Mesenchymal stem cell (in vitro differentiated cells and primary cell): Measurements from ENCODE around the gene EID3.

Experiments
- DNase-seq: peaks from one replicate; pipeline ENCODE4 v3.0.0-alpha.2; 2013
- H2AFZ ChIP-seq: one replicate; pipeline ENCODE4 v1.6.1; 2013; ENCODE audit warnings: low read depth, mild to moderate bottlenecking, control low read depth, inconsistent platforms, low read length, moderate library complexity
- H2AK5ac ChIP-seq: 2 replicates; pipeline ENCODE4 v1.6.1; 2013; ENCODE audit warnings: low read length, moderate library complexity, mild to moderate bottlenecking, inconsistent platforms; ENCODE audit not compliant: severe bottlenecking
- H2BK120ac ChIP-seq: one replicate; pipeline ENCODE4 v1.6.1; 2013; ENCODE audit warnings: low read depth, mild to moderate bottlenecking, inconsistent platforms, low read length, moderate library complexity
- H2BK12ac ChIP-seq, 2 experiments: one replicate each; pipeline ENCODE4 v1.6.1; 2013; ENCODE audit warnings: inconsistent platforms in 2 of 2, low read length in 2 of 2, mild to moderate bottlenecking in 2 of 2, moderate library complexity in 2 of 2, control low read depth in 1 of 2
- H2BK15ac ChIP-seq: one replicate; pipeline ENCODE4 v1.6.1; 2013; ENCODE audit warnings: mild to moderate bottlenecking, low read depth, inconsistent platforms; ENCODE audit not compliant: poor library complexity, severe bottlenecking
- H2BK5ac ChIP-seq: 2 replicates; pipeline ENCODE4 v1.6.1; 2013; ENCODE audit warnings: low read depth, mild to moderate bottlenecking, low read length, control low read depth, inconsistent platforms; ENCODE audit not compliant: poor library complexity, severe bottlenecking
- H3K14ac ChIP-seq, 2 experiments: one replicate each; pipeline ENCODE4 v1.6.1; 2013; ENCODE audit warnings: inconsistent platforms in 2 of 2, low read length in 2 of 2, control low read depth in 1 of 2, mild to moderate bottlenecking in 1 of 2, moderate library complexity in 1 of 2
- H3K18ac ChIP-seq, 2 experiments: one replicate each; pipeline ENCODE4 v1.6.1; 2013; ENCODE audit warnings: inconsistent platforms in 2 of 2, low read length in 2 of 2, control low read depth in 1 of 2, low read depth in 1 of 2, mild to moderate bottlenecking in 1 of 2
- H3K23ac ChIP-seq, 2 experiments: one replicate each; pipeline ENCODE4 v1.6.1; 2013; ENCODE audit warnings: inconsistent platforms in 2 of 2, low read length in 2 of 2, mild to moderate bottlenecking in 2 of 2, moderate library complexity in 2 of 2, control low read depth in 1 of 2
- H3K27ac ChIP-seq: 2 replicates; pipeline ENCODE4 v1.5.1; 2013; ENCODE audit warnings: mild to moderate bottlenecking, moderate library complexity, low read length, control low read depth, inconsistent platforms; ENCODE audit not compliant: poor library complexity, severe bottlenecking
- H3K27me3 ChIP-seq, 2 experiments: 2 replicates each; pipeline versions ENCODE4 v1.6.1 to v1.7.0; 2013; ENCODE audit warnings: low read length in 2 of 2, mild to moderate bottlenecking in 2 of 2, moderate library complexity in 2 of 2, control low read depth in 1 of 2, inconsistent platforms in 1 of 2; ENCODE audit not compliant: control insufficient read depth in 1 of 2, insufficient read depth in 1 of 2
- H3K36me3 ChIP-seq, 2 experiments: 2 replicates each; pipeline versions ENCODE4 v1.6.1 to v1.7.0; 2013; ENCODE audit warnings: low read length in 2 of 2, control low read depth in 1 of 2, inconsistent platforms in 1 of 2, low read depth in 1 of 2, mild to moderate bottlenecking in 1 of 2; ENCODE audit not compliant: insufficient read depth in 2 of 2, control insufficient read depth in 1 of 2
- H3K4ac ChIP-seq, 2 experiments: one replicate each; pipeline ENCODE4 v1.6.1; 2013; ENCODE audit warnings: inconsistent platforms in 2 of 2, low read length in 2 of 2, mild to moderate bottlenecking in 2 of 2, moderate library complexity in 2 of 2, control low read depth in 1 of 2, low read depth in 1 of 2
- H3K4me1 ChIP-seq: 2 replicates; pipeline ENCODE4 v1.6.1; 2013; ENCODE audit warnings: low read depth, low read length, control low read depth; ENCODE audit not compliant: control insufficient read depth, insufficient read depth
- H3K4me2 ChIP-seq: 2 replicates; pipeline ENCODE4 v1.6.1; 2013; ENCODE audit warnings: low read length, mild to moderate bottlenecking, inconsistent platforms; ENCODE audit not compliant: poor library complexity, severe bottlenecking
- H3K4me3 ChIP-seq, 2 experiments: 2 replicates each; pipeline versions ENCODE4 v1.5.1 to v1.7.0; 2013; ENCODE audit warnings: low read length in 2 of 2, mild to moderate bottlenecking in 2 of 2, control low read depth in 1 of 2, low read depth in 1 of 2; ENCODE audit not compliant: insufficient read depth in 1 of 2
- H3K79me1 ChIP-seq: replicated peaks from 2 replicates; pipeline ENCODE4 v1.6.1; 2013; ENCODE audit warnings: mild to moderate bottlenecking, control low read depth, low read length, inconsistent platforms; ENCODE audit not compliant: poor library complexity, severe bottlenecking
- H3K9ac ChIP-seq: 2 replicates; pipeline ENCODE4 v1.7.0; 2013; ENCODE audit warnings: mild to moderate bottlenecking, low read length, moderate library complexity
- H3K9me3 ChIP-seq: 2 replicates; pipeline ENCODE4 v1.7.0; 2013; ENCODE audit warnings: mild to moderate bottlenecking, low read length; ENCODE audit not compliant: control insufficient read depth
- H4K8ac ChIP-seq: one replicate; pipeline ENCODE4 v1.6.1; 2013; ENCODE audit warnings: inconsistent platforms, mild to moderate bottlenecking, low read length, moderate library complexity
- H4K91ac ChIP-seq: one replicate; pipeline ENCODE4 v1.6.1; 2013; ENCODE audit warnings: mild to moderate bottlenecking, low read length, inconsistent platforms
- WGBS: methylation state at CpG from one replicate; pipeline ENCODE4 v1.1.7; 2013; ENCODE audit warnings: mixed read lengths; 5-methylcytosine and 5-hydroxymethylcytosine counted together

Gene EID3

DNA sequence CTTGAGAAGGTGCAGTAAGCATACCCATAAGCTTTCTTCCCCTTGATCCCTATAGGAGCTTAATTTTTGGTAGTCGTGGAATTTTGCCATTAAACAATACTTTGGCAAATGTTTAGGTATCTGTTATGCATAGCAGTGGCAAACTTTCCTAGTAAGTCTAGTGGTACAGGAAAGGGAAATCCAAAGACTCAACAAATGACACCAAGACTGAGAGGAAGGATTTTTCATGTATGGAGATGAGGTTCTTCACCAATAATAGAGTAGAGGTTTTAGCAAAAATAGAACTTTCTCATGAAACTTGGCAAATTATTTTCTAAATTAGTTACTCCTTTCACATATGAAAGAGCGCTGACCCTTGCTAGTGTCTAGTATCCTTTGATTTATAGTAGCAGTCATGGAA lies 2.8 kb downstream of the EID3 start:
- no peak overlapping the region for H3K4me3 ChIP-seq
- no peak overlapping the region for H4K8ac ChIP-seq
- no peak overlapping the region for H2AK5ac ChIP-seq
- no peak overlapping the region for H2BK15ac ChIP-seq
- H3K27me3 ChIP-seq, result no peaks in the 10 kb centered on the region
- no peak overlapping the region for H2AFZ ChIP-seq
- H2BK5ac ChIP-seq, result no peak overlapping the region
- H3K4ac ChIP-seq, result no peak overlapping the region
- no peak overlapping the region for H2BK120ac ChIP-seq
- no peak overlapping the region for H3K9ac ChIP-seq
- H3K9me3 ChIP-seq, result no peaks in the 10 kb centered on the region
- no peak overlapping the region for H3K4me2 ChIP-seq
- 100% methylated on average over 1 of the region's 2 CpGs for WGBS
- no peak overlapping the region for H3K18ac ChIP-seq
- no peak overlapping the region for H3K23ac ChIP-seq
- peaks cover 10% of the 10 kb centered on the region for H3K4me1 ChIP-seq
- H3K27ac ChIP-seq, result no peak overlapping the region
- no peak overlapping the region for H4K91ac ChIP-seq
- no peak for DNase-seq
- H2BK12ac ChIP-seq, result no peak overlapping the region
- peaks cover 16% of the 10 kb centered on the region for H3K79me1 ChIP-seq
- H3K14ac ChIP-seq, result no peak overlapping the region
- peaks cover 7 to 75% of the 10 kb centered on the region in 2 experiments for H3K36me3 ChIP-seq

DNA sequence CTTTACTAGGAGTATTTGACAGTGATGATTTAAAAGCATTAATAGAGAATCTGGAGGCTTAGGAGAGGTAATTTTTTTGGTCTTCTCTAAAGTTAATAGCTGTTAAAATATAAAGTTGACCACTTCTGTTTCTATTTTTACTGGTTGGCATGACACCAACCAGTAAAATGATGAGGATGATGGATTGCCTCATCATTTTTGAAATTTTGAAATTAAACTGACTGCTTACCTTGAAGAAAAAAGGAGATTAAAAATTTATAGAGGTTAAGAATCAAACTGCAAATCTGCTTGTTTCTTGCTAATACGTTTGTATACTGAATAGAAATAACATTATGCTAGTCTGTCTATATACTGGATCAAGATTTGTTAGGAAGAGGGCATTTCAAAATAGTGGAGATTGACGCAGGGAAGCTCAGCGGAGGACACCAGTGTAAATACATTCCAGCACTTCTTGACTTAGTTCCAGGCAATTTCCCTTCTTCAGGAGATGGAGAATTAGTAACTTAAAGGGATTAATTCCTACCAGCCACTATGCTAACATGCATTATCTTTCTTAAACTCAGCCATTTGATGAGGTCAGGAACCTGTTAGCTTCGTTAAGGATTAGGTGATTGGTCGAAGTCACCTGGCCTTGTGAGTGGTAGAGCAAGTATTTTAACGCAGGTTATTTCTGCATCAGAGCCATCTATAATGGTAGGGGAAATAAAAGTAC lies 3.6 kb downstream of the EID3 start:
- Histone ChIP-seq H3K23ac (no peak overlapping the region), H3K27me3 (no peaks in the 10 kb centered on the region), H3K27ac (no peak overlapping the region), H2AFZ (no peak overlapping the region), H3K79me1 (peaks cover 16% of the 10 kb centered on the region), H2BK5ac (no peak overlapping the region), H4K91ac (no peak overlapping the region), H2BK12ac (no peak overlapping the region), H3K36me3 (peaks cover 7 to 76% of the 10 kb centered on the region in 2 experiments), H3K4me2 (no peak overlapping the region), H3K4me3 (no peak overlapping the region), H3K9ac (no peak overlapping the region), H2AK5ac (no peak overlapping the region), H4K8ac (no peak overlapping the region), H3K18ac (no peak overlapping the region), H3K14ac (no peak overlapping the region), H2BK120ac (no peak overlapping the region), H3K9me3 (no peaks in the 10 kb centered on the region), H2BK15ac (no peak overlapping the region), H3K4me1 (peaks cover 10% of the 10 kb centered on the region), H3K4ac (no peak overlapping the region)
- no peak for DNase-seq
- 90% methylated on average over 4 of the region's 6 CpGs for WGBS

GRCh38 chr12:104307655-104308000 lies 4.1 kb downstream of the EID3 start:
- no peaks in the 10 kb centered on the region for H3K9me3 ChIP-seq
- H3K18ac ChIP-seq, result no peak overlapping the region
- H3K79me1 ChIP-seq, result peaks cover 16% of the 10 kb centered on the region
- peaks cover 10% of the 10 kb centered on the region for H3K4me1 ChIP-seq
- H2AFZ ChIP-seq, result no peak overlapping the region
- H2BK15ac ChIP-seq, result no peak overlapping the region
- H2BK5ac ChIP-seq, result no peak overlapping the region
- H2BK12ac ChIP-seq, result no peak overlapping the region
- no peak overlapping the region for H2AK5ac ChIP-seq
- H3K23ac ChIP-seq, result no peak overlapping the region
- no peak overlapping the region for H3K4me2 ChIP-seq
- H4K8ac ChIP-seq, result no peak overlapping the region
- no peak overlapping the region for H3K4me3 ChIP-seq
- DNase-seq, result no peak
- H3K9ac ChIP-seq, result no peak overlapping the region
- no peak overlapping the region for H3K14ac ChIP-seq
- H4K91ac ChIP-seq, result no peak overlapping the region
- H2BK120ac ChIP-seq, result no peak overlapping the region
- no peaks in the 10 kb centered on the region for H3K27me3 ChIP-seq
- H3K36me3 ChIP-seq, result peaks cover 7 to 79% of the 10 kb centered on the region in 2 experiments
- no peak overlapping the region for H3K27ac ChIP-seq
- no peak overlapping the region for H3K4ac ChIP-seq

GRCh38 chr12:104309446-104309993 lies 6.0 kb downstream of the EID3 start:
- no peak overlapping the region for H3K4me2 ChIP-seq
- H3K27me3 ChIP-seq, result no peaks in the 10 kb centered on the region
- H4K8ac ChIP-seq, result peak overlapping the region; percentile 87
- peak overlapping the region; percentile 78 for H4K91ac ChIP-seq
- no peak overlapping the region for H3K4me3 ChIP-seq
- WGBS, result 100% methylated on average over 3 of the region's 4 CpGs
- no peak overlapping the region for H2BK120ac ChIP-seq
- no peak overlapping the region for H2BK5ac ChIP-seq
- H2BK15ac ChIP-seq, result no peak overlapping the region
- H3K9ac ChIP-seq, result no peak overlapping the region
- no peak overlapping the region for H3K14ac ChIP-seq
- H2AFZ ChIP-seq, result no peak overlapping the region
- H2BK12ac ChIP-seq, result no peak overlapping the region
- H2AK5ac ChIP-seq, result no peak overlapping the region
- H3K36me3 ChIP-seq, result peaks cover 4 to 92% of the 10 kb centered on the region in 2 experiments
- DNase-seq, result no peak
- peaks cover 14% of the 10 kb centered on the region for H3K79me1 ChIP-seq
- H3K18ac ChIP-seq, result no peak overlapping the region
- no peak overlapping the region for H3K27ac ChIP-seq
- H3K4ac ChIP-seq, result no peak overlapping the region
- no peaks in the 10 kb centered on the region for H3K9me3 ChIP-seq
- peaks cover 4% of the 10 kb centered on the region for H3K4me1 ChIP-seq
- H3K23ac ChIP-seq, result no peak overlapping the region
